HCEC 1CT (cell line): ENCODE data around the gene KRT1.
"Not testable (repeated sequence)": the region's sequence is repeated elsewhere in the genome, so short reads cannot be mapped to it uniquely, and the experiment has no call there.

ENCODE experiments used
- DNase-seq: peaks from one replicate; pipeline ENCODE4 v3.0.0-alpha.2; 2017

The KRT1 gene

DNA sequence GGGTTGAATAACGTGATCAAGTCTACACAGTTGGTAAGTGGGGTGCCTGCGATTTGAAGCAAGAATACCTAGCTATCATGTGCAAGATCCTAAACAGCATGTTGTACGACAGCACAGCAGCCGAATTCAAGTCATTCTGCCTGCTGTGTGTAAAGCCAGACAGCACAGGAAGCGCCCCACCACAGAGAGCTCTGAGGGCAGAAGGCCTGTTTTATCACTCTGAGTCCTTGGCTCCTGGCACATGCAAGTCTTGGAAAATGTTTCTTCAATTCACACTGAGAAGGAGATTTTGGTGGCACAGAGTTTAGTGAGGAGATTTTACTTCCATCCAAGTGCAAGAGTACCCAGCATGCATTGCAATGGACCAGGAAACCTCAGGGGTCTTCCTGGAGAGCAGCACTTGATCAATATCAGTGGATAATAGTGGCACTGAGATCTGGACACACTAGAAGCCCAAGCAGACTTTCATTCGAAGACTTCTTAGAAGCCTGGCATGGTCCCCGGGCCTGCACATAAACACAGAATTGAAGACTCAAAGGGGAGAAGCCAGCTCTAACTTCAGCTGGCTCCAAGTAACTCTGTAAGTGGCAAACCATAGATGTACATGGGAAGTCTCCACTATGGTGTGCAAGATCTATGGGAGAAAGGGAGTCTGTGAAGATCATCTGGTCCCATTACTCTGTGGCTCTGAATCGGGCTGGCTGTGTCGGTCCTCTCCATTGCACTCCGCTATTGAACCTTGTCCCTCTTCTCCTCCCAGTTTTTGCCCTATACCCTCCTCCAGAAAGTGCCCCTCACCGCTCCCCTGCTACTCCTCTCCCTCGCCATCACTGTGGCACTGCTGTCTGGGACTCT, 1.5 kb upstream of the KRT1 start:
- no peak for DNase-seq

DNA sequence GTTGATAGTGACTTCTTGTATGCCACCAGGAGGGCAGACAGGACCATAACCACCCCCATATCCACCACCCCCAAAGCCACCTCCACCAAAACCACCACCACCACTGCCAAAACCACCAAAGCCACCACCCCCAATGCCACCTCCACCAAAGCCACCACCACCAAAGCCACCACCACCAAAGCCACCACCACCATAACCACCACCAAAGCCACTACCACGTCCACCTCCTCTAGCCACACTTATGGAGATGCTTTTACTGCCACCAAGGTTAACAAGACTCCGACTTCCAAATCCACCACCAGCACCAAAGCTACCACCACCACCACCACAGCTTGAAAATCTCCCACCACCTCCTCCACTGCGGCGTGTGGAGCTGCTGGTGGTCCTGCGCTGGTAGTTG, 332 bp downstream of the KRT1 start:
- DNase-seq = no peak

DNA sequence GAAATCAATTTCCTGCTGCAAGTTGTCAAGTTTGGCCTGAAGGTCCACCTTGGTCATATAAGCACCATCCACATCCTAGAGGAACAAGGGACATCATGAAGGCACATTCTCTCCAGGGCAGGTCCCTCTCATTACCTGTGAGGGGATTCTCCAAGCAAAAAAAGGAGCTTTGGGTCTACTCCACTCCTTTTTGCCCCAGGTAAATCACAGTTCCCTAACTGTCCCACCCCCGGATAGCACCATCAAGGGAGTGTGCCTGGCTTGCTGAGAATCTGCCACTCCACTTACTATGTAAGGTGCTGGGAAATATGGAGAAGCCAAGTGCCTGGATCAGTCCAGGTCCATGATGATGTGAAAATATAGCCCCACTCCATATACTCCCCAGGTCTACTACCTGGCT, 2.5 kb downstream of the KRT1 start:
- no peak for DNase-seq

DNA sequence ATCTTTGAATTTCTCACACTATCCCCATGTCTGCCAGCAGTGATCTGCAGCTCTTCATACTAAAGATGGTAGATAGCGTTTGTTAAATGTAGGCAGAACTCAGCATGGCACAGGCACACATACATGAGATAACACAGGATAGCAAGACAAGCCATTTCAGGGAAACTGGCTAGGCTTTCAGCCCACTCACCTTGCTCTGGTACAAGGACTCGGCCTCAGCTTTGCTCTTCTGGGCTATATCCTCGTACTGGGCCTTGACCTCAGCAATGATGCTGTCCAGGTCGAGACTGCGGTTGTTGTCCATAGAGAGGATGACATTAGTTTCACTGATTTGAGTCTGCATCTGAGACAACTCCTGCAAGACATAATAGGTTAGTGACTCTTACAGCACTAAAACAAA, 3.1 kb downstream of the KRT1 start:
- no peak for DNase-seq

DNA sequence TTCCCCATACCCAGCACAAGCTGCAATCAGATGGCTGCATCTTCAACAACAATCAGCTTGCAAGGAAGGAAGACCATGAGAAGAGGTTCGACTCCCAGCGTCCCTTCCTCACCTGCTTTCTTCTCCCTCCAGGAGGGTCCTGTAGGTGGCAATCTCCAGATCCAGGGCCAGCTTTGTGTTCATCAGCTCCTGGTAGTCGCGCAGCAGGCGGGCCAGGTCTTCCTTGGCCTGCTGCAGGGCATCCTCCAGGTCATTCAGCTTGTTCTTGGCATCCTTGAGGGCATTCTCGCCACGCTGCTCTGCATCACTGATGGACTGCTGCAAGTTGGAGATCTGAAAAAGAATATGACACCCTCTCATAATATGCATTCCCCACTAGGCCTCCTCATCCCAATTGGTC, 4.0 kb downstream of the KRT1 start:
- no peak for DNase-seq

DNA sequence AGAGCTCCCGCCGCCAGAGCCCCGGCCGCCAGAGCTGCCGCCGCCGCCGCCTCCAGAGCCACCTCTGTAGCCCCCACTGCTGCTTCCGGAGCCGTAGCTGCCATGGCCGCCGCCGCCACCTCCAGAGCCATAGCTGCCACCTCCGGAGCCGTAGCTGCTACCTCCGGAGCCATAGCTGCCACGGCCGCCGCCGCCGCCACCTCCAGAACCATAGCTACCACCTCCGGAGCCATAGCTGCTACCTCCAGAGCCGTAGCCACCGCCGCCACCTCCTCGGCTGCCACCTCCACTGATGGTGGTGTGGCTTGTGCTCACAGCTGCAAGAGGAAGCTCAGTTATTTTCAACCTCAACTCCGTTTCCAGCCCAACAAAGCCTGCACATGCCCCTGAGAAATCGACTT, 4.9 kb downstream of the KRT1 start:
- no peak for DNase-seq

DNA sequence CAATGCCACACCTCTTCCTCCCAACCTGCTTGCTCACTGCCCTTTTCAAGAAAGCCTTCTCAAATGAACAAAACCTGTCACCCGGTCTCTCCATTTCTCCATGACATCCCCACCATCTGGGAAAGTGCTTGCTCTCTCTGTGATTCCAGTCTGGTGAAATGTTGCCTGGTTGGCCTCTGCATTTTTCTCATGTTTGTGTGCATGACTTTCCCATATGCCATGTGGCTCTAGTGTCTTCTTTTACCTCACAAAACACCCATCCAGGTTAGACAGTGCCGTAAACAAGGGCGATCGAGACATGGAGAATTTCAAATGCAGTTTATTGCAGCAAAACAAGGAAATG, 5.8 kb downstream of the KRT1 start:
- DNase-seq = no peak

DNA sequence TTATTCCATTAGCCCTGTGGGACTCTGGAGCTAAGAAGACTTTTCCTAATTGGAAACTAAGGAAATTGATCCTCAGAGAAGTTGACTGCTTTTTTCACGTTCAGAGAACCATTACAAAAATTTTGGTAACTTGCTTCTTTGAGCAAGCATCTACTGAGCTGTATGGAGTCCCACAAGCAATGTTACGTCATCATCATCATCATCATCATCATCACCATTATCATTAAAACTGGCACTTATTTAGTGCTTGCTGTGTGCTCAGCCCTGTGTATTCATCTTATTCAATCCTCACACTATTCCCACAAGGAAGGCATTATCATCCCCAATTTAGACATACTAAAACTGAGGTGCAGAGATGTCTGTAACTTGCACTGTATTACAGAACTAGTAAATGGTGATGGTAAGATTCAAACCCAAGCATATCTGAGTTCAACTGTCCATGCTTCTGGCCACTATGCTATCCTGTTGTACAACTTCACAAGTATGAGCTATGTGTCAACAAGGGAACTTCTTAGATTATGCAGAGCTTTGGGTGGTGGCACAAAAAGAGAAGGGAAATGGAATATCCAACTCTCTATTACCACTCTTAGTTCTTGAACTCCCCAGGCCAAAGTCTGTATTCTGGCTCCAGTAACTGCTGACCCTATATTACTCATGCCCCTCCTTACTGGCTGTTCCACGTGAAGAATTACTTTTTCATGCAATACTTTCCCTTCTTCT, 6.3 kb downstream of the KRT1 start:
- DNase-seq = no peak

DNA sequence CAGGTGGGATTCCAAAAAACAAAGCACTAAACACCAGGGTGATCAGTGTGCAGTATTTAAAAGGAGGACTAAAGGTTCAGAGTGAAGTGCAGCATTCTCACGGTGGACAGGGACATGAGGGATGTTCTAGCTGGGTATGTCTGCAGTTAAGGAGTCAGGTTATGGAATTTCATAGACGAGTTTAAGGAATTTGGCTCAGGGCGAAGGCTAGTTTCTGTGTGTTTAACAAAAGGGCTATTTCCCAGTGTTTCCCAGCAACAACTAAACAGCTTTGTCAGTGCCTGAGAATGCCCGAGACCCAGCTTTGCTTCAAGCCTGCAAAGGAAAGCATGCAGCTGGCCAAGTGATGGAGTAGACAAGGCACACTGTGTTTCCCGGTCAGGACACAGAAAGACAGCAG, 7.0 kb downstream of the KRT1 start:
- DNase-seq = no peak

DNA sequence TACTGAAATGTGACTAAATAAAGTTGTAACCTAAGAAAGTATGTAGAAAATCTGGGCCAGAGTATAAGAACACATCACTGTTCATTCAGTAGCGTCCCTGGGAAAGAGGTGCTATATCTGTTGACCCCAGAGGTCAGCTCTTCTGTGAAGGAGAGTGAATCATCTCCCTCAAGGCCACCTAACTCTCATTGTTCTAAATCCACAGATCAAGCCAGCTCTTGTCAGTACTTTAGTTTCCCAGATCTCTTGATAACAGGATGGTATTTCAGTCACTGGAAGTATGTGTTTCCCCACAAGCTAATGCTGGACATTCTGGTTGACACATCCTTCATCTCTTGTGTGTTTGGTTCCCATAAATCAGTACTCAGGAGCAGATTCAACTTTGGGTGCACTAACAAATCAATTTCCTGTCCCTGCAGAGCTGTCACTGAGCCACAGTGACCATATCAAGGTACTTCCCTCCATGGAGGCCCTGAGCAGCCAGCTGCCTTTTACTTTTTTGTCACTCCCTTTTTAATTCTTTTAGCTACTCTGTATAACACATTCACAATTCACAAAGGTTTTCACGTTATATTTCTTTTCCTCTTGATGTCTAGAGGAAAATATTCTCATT, 7.8 kb downstream of the KRT1 start:
- no peak for DNase-seq

DNA sequence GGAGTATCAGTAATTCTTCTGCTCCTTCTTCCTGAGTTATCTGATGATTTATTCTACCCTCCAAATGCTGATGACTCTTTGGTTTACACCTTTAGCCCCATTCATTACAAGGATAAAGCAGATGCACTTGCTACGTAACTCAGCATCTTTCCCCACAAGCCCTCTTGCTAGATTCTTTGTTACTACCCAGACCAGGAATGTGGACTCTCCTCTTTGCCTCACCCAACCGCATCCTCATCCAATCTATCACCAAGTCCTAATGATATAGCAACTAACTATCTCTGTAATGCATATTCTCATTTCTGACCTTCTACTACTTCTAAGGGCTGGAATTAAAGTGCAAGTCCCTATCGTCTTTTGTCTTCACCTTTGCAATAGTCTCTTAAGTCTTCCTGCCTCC, 9.2 kb downstream of the KRT1 start:
- DNase-seq = no peak

DNA sequence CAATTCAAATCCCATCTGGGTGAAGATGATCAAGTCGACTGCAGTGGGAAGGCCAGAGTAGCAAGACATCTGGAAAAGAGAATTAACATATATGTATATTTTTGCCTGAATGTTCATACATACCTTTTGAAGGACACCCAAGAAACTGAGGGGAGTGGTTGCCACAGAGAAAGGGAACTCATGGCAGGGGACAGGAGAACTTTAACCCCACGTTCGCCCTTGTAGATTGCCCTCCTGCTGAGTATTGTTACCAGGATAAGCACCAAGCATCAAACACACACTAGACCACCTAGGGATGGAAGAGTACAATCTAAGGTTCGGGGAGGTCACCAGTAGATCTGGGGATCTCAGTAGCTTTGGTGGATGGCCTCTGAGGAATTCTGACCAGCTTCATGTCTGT, 9.7 kb downstream of the KRT1 start:
- DNase-seq = no peak

DNA sequence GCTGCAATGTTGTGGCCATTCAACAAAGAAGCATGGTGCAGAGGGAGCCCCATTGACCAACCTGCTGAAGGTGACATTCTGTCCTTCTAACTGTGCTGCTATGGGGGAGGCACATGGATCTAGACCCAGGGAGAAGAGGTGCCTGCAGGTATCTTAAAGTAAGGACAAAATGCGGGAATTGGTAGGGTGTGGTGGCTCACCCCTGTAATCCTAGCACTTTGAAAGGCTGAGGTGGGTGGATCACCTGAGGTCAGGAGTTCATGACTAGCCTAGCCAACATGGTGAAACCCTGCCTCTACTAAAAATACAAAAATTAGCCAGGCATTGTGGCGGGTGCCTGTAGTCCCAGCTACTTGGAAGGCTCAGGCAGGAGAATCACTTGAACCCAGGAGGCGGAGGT, 10.3 kb downstream of the KRT1 start:
- not testable (repeated sequence) for DNase-seq

DNA sequence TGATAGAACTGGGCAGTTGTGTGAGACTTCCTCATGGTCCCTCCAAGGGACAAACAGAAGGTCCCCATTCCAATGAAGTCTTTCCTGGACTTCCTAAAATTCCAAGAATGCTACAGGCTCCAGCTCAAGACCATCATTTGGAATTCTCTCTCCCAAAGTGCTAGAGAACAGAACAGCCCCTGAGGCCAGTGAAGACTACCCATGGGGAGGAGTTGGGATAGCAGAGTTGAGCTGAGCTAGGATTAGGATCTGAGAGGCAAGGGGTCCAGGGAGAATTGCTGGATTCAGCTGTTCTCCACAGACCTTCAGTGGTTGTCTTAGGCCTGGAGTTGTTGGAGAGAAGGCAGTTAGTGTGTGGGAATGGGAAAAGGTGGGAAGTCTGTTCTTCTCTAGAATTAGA, 10.8 kb downstream of the KRT1 start:
- DNase-seq = no peak

DNA sequence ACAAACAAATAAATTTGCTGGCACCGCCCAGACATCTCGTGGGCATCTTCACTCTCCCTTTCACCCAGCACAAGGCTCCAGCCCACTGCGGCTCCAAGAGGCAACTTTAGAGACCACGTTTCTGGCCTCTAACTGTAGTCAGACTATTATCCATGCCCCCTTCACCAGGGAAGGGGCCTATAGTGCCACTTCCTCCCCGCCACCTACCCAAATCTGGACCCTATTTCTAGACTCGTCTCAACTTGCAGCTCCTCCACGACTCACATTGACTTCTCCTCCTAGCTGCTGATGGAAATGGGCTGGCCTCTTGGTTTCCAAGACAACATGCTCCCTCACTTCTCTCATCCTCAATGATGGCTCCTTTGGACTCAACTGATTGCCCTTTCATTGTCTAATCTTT, 12.3 kb downstream of the KRT1 start:
- DNase-seq = no peak

DNA sequence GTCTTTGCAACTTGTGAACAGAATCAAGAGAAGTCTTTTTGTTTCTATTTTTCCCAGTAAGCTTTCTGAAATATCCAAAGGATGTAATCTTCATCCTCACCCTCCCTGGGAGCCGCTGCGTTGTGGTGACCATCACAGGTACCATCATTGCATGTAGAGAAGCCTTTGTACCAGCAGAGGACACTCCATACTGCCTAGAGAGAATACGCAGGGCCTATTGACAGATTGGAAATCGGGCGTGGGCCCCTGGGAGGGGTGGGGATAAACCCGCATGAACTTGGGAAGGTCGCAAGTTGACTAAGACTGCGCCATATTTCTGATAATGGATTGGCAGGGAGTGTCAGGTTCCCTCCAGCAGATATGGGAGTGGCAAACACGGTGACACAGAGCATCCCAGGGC, 12.7 kb downstream of the KRT1 start:
- DNase-seq = no peak

DNA sequence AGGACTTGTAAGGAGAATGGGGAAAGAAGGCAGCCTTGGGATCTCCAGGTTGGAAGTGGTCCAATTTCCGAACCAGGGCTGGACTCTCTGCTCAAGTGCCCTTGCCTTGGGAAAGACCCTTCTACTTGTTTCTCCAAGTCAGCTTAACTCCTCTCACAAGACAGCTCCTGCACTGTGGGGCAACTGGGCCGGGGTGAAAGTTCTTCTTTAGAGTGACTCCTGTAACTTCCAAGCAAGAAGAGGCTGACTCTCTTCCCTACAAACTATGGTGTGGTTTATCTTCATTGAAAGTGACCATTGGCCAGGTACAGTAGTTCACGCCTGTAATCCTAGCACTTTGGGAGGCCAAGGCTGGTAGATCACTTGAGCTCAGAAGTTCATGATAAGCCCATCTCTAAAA, 13.7 kb downstream of the KRT1 start:
- DNase-seq = no peak

DNA sequence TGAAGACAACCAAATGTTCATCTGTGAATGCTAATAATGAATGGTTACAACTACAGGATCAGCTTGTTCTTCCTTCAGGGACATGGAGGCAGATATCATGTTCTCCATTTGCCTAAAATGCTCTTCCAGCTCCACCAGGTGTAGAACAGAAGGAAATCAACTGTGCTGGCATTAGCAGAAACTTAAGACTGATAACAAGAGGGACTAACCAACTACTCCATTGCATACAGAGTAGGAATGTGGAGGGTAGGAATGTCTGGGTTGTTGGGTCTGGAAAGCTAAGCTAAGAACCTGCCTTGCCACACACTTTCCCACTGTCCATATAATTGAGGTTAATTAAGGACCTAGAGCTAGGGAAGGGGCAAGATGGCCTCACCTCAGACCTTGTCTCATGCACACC, 16.8 kb downstream of the KRT1 start:
- no peak for DNase-seq

DNA sequence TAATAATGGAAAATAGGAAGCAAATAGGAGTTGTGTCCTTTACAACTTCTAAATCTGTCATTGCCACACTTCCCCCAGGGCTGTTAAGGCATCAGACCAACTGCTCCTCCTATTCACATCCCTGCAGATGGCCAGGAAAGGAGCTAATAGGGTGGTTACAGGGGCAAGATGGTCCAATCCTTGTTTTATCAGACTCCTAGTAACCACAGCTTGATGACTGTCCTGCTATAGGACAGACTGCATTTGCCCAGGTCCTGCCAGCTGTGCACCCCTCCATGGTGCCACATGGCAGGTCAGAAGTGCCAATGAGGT, 17.3 kb downstream of the KRT1 start:
- no peak for DNase-seq

DNA sequence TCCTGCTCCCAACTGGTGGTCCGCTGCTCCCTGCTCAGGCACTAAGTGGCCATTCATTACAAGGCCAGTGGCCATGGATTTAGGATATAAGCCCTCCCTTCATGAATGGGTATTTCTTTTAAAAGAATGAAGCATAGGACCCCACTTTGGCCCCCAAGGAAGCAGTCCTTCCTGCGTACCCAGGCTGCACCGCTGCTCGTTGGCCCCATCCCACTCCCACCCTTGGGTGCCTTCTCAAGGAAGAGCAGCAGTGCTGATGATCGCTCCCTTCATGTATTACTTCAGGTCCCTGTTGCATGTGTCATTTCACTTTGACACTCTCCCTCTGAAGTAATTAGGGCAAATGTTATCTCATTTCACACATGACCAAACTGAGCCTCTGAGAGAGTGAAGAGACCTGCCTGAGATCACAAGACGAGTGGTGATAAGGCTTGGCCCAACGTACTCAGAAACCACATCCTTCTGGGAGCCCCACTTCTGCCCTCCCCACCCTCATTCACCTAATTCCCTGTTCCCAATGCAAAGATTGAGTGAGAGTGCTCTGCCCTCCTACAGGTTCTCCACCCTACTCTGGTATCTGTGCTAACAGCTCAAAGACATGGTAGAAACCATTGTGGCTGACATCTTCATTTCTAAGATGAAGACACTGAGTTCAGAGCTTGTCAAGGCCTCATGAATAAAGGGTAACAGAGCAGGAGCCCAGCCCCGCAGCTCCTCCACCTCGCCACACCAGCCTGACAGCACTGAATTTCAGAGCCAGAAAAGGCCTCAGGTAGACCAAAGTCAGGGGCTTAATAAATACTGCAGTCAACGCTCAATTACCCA, 17.9 kb downstream of the KRT1 start:
- DNase-seq = no peak

DNA sequence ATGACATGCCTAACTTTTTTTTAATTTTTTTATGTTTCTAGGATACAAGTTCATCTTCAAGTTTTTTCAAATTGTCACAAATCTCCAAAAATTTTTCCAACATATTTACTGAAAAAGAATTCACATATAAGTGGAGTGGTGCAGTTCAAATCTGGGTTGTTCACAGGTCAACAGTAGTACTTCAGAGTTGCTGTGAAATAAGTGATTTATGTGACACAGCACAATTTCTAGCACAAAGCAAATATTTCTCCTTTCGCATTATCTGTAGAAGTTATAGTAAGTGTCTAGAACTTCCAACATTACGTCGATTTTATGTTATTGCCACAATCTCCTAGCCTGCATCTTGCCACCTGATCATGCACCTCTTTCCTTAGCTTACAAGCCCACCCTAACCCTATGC, 18.5 kb downstream of the KRT1 start:
- no peak for DNase-seq

DNA sequence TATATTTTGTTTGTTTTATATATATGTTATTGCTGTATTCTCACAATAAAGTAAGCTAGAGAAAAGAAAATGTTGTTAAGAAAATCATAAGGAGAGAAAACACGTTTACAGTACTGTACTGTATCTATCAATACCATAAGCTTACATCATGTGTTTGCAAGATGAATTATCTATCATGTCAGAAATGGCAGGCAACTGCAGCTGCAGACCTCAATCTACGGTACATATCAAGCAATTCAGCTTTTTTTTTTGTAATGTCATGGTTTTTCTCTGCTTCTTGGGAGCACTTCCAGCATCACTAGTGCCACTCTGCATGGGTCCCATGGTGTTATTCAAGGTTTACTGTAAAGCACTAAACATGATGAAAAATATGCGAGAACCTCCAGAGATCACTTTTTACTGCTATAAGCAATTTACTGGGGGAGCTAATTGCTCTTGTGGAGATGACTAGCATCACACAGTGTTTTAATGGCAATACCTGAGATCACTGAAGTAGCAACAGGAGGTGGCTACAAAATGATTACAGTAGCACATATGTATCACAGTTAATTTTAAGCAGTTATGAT, 19.2 kb downstream of the KRT1 start:
- DNase-seq = no peak

DNA sequence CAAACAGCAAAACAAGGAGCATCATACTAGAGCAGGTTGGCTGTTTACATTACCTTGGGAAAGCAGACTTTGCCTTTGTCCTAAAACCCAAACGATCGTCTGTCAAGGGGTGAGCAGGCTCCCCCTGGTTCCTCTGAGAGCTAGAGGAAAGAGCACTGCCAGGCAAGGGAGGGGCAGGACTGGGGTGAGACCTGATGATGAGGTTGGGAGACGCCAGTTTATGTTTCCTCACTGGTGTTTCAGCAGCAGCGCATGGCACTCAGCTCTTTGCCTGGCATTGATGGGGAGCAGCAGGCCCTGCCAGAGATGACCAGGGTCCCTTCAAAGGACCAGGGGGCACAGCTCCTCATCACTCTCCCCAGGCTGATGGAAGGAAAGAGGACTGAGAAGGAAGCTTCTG, 20.3 kb downstream of the KRT1 start:
- no peak for DNase-seq
